HEK293 (cell line): ENCODE results near the gene LPCAT4.
"Not testable (repeated sequence)": the region's sequence is repeated elsewhere in the genome, so short reads cannot be mapped to it uniquely, and the experiment has no call there.

Experiments
- CTCF ChIA-PET: fragments of 350-600 bp; formaldehyde crosslinking; extraction: SDS; loops from one replicate; lab custom pipeline; 2021; ENCODE audit warnings: antibody characterized with exemption; lab: Yijun Ruan, JAX
- POLR2A ChIA-PET: fragments of 300-600 bp; formaldehyde crosslinking; extraction: SDS; loops from one replicate; lab custom pipeline; 2020; ENCODE audit warnings: antibody characterized with exemption, inconsistent platforms; lab: Yijun Ruan, JAX
- H3K27ac ChIP-seq: fragments of 200-500 bp; sonication (Bioruptor generic); 2 replicates; pipeline ENCODE4 v1.5.1; 2014; ENCODE audit warnings: low read depth, low read length, control low read depth, inconsistent platforms; ENCODE audit errors: extremely low read depth
- H3K36me3 ChIP-seq, 2 experiments: fragments of 200-500 bp in 1 of 2; sonication (Bioruptor generic) in 1 of 2; 1 replicate in 1 of 2; 2 replicates in 1 of 2; pipeline ENCODE4 v1.5.1; 2014 to 2017; ENCODE audit warnings: inconsistent platforms in 2 of 2, low read length in 2 of 2; ENCODE audit not compliant: control insufficient read depth in 2 of 2, insufficient read depth in 1 of 2
- H3K4me1 ChIP-seq: fragments of 200-500 bp; sonication (Bioruptor generic); 2 replicates; pipeline ENCODE4 v1.5.1; 2014; ENCODE audit warnings: mild to moderate bottlenecking, low read length, inconsistent platforms; ENCODE audit not compliant: control insufficient read depth, insufficient read depth
- H3K4me3 ChIP-seq: 2 replicates; pipeline ENCODE4 v1.5.1; 2011; ENCODE audit warnings: low read depth, mild to moderate bottlenecking, control low read depth, low read length, moderate library complexity
- H3K9me3 ChIP-seq: fragments of 200-500 bp; sonication (Bioruptor generic); 2 replicates; pipeline ENCODE4 v1.5.1; 2014; ENCODE audit warnings: low read depth, low read length, inconsistent platforms; ENCODE audit not compliant: control insufficient read depth, insufficient read depth
- MZF1 ChIP-seq: fragments of 450-650 bp; formaldehyde crosslinking; IDR thresholded peaks from 2 replicates; pipeline ENCODE4 v1.5.1; 2017; ENCODE audit warnings: missing biosample characterization, missing genetic modification characterization, borderline replicate concordance
- PRDM2 ChIP-seq: fragments of 450-650 bp; formaldehyde crosslinking; IDR thresholded peaks from 2 replicates; pipeline ENCODE4 v1.5.1; 2016; ENCODE audit warnings: missing biosample characterization, missing genetic modification characterization, borderline replicate concordance
- ZBTB6 ChIP-seq: fragments of 450-650 bp; formaldehyde crosslinking; IDR thresholded peaks from 2 replicates; pipeline ENCODE4 v1.5.1; 2017; ENCODE audit warnings: missing biosample characterization, missing genetic modification characterization
- ZFP3 ChIP-seq: fragments of 450-650 bp; formaldehyde crosslinking; IDR thresholded peaks from 2 replicates; pipeline ENCODE4 v1.5.1; 2016; ENCODE audit warnings: low read depth, missing biosample characterization, missing genetic modification characterization
- ZNF274 ChIP-seq, 2 experiments: fragments of 200-500 bp in 1 of 2; fragments of 450-650 bp in 1 of 2; sonication (Bioruptor generic) in 1 of 2; formaldehyde crosslinking in 1 of 2; IDR thresholded peaks; 2 replicates each; pipeline versions ENCODE4 v1.5.1 to v1.6.1; 2014 to 2016; ENCODE audit warnings: borderline replicate concordance in 1 of 2, inconsistent platforms in 1 of 2, low read length in 1 of 2, missing biosample characterization in 1 of 2, missing genetic modification characterization in 1 of 2
- ZNF362 ChIP-seq: fragments of 450-650 bp; formaldehyde crosslinking; IDR thresholded peaks from 2 replicates; pipeline ENCODE4 v1.5.1; 2016; ENCODE audit warnings: missing biosample characterization, missing genetic modification characterization
- ZNF391 ChIP-seq: fragments of 450-650 bp; formaldehyde crosslinking; IDR thresholded peaks from 2 replicates; pipeline ENCODE4 v1.5.1; 2016; ENCODE audit warnings: low read depth, missing biosample characterization, missing genetic modification characterization, borderline replicate concordance
- ZNF561 ChIP-seq: fragments of 450-650 bp; IDR thresholded peaks from 2 replicates; pipeline ENCODE4 v1.5.1; 2018; ENCODE audit warnings: missing biosample characterization, missing genetic modification characterization, borderline replicate concordance
- TF ChIP-seq, protein P1 (sequence below): fragments of 450-650 bp; formaldehyde crosslinking; conservative IDR thresholded peaks from 2 replicates; pipeline ENCODE4 v1.5.1; 2016; ENCODE audit warnings: low read depth, missing biosample characterization, missing genetic modification characterization
- TF ChIP-seq, protein P2 (sequence below): fragments of 450-650 bp; formaldehyde crosslinking; IDR thresholded peaks from 2 replicates; pipeline ENCODE4 v1.5.1; 2016; ENCODE audit warnings: missing biosample characterization, missing genetic modification characterization

The LPCAT4 gene

GRCh38 chr15:34342737-34343575 is 24.0 kb downstream of the LPCAT4 start, which contains the start of the genes NOP10 and NUTM1 (continued):
- TF ChIP-seq PRDM2: no peak
- no peak for TF ChIP-seq ZFP3 (tag by site-specific recombination)
- TF ChIP-seq, protein P1, sequence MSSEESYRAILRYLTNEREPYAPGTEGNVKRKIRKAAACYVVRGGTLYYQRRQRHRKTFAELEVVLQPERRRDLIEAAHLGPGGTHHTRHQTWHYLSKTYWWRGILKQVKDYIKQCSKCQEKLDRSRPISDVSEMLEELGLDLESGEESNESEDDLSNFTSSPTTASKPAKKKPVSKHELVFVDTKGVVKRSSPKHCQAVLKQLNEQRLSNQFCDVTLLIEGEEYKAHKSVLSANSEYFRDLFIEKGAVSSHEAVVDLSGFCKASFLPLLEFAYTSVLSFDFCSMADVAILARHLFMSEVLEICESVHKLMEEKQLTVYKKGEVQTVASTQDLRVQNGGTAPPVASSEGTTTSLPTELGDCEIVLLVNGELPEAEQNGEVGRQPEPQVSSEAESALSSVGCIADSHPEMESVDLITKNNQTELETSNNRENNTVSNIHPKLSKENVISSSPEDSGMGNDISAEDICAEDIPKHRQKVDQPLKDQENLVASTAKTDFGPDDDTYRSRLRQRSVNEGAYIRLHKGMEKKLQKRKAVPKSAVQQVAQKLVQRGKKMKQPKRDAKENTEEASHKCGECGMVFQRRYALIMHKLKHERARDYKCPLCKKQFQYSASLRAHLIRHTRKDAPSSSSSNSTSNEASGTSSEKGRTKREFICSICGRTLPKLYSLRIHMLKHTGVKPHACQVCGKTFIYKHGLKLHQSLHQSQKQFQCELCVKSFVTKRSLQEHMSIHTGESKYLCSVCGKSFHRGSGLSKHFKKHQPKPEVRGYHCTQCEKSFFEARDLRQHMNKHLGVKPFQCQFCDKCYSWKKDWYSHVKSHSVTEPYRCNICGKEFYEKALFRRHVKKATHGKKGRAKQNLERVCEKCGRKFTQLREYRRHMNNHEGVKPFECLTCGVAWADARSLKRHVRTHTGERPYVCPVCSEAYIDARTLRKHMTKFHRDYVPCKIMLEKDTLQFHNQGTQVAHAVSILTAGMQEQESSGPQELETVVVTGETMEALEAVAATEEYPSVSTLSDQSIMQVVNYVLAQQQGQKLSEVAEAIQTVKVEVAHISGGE (tag by site-specific recombination): peak; percentile 94
- no peak for TF ChIP-seq ZNF274 (IDR thresholded peaks at IDR 0.05; ENCODE audit: low read length)
- TF ChIP-seq ZNF274 (tag by site-specific recombination; IDR thresholded peaks at IDR 0.05; ENCODE audit: borderline replicate concordance): no peak
- no peak for TF ChIP-seq ZBTB6 (tag by site-specific recombination)
- TF ChIP-seq MZF1 (tag by site-specific recombination): peak; percentile 63; the same call in 1 of the 2 replicates
- no peak for TF ChIP-seq ZNF561

DNA sequence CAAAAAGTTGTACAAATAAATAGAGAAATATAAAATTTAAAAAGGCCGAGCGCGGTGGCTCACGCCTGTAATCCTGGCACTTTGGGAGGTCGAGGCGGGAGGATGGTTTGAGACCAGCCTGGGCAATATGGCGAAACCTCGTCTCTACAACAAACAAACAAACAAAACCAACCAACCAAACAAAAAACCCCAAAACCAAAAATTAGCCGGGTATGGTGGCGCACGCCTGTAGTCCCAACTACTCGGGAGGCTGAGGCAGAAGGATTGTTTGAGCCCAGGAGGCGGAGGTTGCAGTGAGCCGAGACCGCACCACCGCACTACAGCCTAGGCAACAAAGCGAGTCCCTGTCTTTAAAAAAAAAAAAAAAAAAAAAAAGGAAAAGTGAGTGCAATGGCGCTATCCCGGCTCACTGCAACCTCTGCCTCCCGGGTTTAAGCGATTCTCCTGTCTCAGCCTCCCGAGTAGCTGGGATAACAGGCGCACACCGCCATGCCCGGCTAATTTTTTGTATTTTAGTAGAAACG is 24.7 kb downstream of the LPCAT4 start:
- peak overlapping the region; percentile 40 for H3K27ac ChIP-seq
- TF ChIP-seq, protein P2, sequence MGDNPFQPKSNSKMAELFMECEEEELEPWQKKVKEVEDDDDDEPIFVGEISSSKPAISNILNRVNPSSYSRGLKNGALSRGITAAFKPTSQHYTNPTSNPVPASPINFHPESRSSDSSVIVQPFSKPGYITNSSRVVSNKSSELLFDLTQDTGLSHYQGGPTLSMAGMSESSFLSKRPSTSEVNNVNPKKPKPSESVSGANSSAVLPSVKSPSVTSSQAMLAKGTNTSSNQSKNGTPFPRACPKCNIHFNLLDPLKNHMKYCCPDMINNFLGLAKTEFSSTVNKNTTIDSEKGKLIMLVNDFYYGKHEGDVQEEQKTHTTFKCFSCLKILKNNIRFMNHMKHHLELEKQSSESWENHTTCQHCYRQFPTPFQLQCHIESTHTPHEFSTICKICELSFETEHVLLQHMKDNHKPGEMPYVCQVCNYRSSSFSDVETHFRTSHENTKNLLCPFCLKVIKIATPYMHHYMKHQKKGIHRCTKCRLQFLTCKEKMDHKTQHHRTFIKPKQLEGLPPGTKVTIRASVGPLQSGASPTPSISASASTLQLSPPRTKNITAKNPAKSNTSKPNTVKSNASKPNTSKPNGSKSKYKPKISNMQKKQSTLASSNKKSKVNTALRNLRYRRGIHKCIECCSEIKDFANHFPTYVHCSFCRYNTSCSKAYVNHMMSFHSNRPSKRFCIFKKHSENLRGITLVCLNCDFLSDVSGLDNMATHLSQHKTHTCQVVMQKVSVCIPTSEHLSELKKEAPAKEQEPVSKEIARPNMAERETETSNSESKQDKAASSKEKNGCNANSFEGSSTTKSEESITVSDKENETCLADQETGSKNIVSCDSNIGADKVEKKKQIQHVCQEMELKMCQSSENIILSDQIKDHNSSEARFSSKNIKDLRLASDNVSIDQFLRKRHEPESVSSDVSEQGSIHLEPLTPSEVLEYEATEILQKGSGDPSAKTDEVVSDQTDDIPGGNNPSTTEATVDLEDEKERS (tag by site-specific recombination): peak; percentile 75; the same call in 1 of the 2 replicates
- TF ChIP-seq ZNF391 (0 out of 2 replicates have a peak, but pooled peaks have one; percentile 0), ZNF362 (peak; percentile 71; the same call in 1 of the 2 replicates)
- peaks cover 6 to 23% of the 10 kb centered on the region in 2 experiments; a peak in 2 of 3 replicates for H3K36me3 ChIP-seq
- H3K4me1 ChIP-seq, H3K9me3 ChIP-seq: not testable (repeated sequence)
- peak overlapping the region; percentile 76 for H3K4me3 ChIP-seq
- POLR2A ChIA-PET: interaction anchor here (0.7 to 1.8 kb wide), 5 partner anchors 24 to 372 kb away, joined by 4 to 8 read pairs (median 4); partner anchors contain the start of genes KATNBL1 and LPCAT4
- CTCF ChIA-PET: interaction anchor here (0.6 to 1.8 kb wide), 5 partner anchors 19 to 240 kb away, joined by 3 to 15 read pairs (median 4); partner anchors contain the start of gene LPCAT4
